Right lung (tissue), 5 donors: ENCODE results near the gene CYFIP2. TPM values are rescaled to one million over a fixed set of nuclear protein-coding genes. Genes with fewer than 3 reads are reported as not detected.

ENCODE experiments used
- DNase-seq, 2 donors: peaks; one replicate each; pipeline ENCODE4 v3.0.0-alpha.2; 2013
- polyA plus RNA-seq, 5 donors: library from polyadenylated mRNA; unstranded; fragments of 120-200 nt; gene quantifications; one replicate each; pipeline versions ENCODE4 v1.2.1 to v1.2.3, GENCODE V29; 2013; ENCODE audit warnings: inconsistent platforms in 1 of 5, low replicate concordance in 1 of 5; ENCODE audit not compliant: insufficient read length in 5 of 5, insufficient read depth in 1 of 5

CYFIP2 gene
- polyA plus RNA-seq, 5 donors = 23.0 to 34.6 (median 30.8) TPM

GRCh38 chr5:157357823-157358222 lies 91.9 kb downstream of the CYFIP2 start:
- DNase-seq = no peak

GRCh38 chr5:157358871-157359270 lies 92.9 kb downstream of the CYFIP2 start:
- DNase-seq = no peak

GRCh38 chr5:157359356-157360055 lies 93.6 kb downstream of the CYFIP2 start:
- DNase-seq = no peak

- DNase-seq = no peak
Measured at GRCh38 chr5:157362012-157362411, 96.1 kb downstream of the CYFIP2 start.

- DNase-seq = no peak
Measured at GRCh38 chr5:157362502-157362901, 96.6 kb downstream of the CYFIP2 start.

GRCh38 chr5:157362982-157363381 lies 97.1 kb downstream of the CYFIP2 start:
- DNase-seq = no peak

GRCh38 chr5:157365732-157366131 lies 99.8 kb downstream of the CYFIP2 start:
- no peak for DNase-seq

GRCh38 chr5:157366741-157367674 lies 101.1 kb downstream of the CYFIP2 start:
- DNase-seq = no peak

- no peak for DNase-seq
Measured at GRCh38 chr5:157369507-157369906, 103.6 kb downstream of the CYFIP2 start.

- DNase-seq = no peak
Measured at GRCh38 chr5:157370967-157371366, 105.0 kb downstream of the CYFIP2 start.

GRCh38 chr5:157371655-157372471 lies 105.9 kb downstream of the CYFIP2 start:
- DNase-seq = no peak

GRCh38 chr5:157372472-157372822 lies 106.5 kb downstream of the CYFIP2 start:
- DNase-seq = no peak

- DNase-seq = no peak
Measured at GRCh38 chr5:157378509-157378908, 112.6 kb downstream of the CYFIP2 start.

- no peak for DNase-seq
Measured at GRCh38 chr5:157379983-157380382, 114.1 kb downstream of the CYFIP2 start.

GRCh38 chr5:157381746-157382145 lies 115.8 kb downstream of the CYFIP2 start:
- DNase-seq = no peak

GRCh38 chr5:157382996-157383800 lies 117.3 kb downstream of the CYFIP2 start:
- no peak for DNase-seq

GRCh38 chr5:157384971-157385709 lies 119.2 kb downstream of the CYFIP2 start:
- DNase-seq = peak; percentile 13 to 16

GRCh38 chr5:157387041-157387563 lies 121.2 kb downstream of the CYFIP2 start:
- DNase-seq = no peak

- DNase-seq = no peak
Measured at GRCh38 chr5:157387683-157388093, 121.8 kb downstream of the CYFIP2 start.

- DNase-seq = no peak
Measured at GRCh38 chr5:157388111-157388710, 122.3 kb downstream of the CYFIP2 start.
